Mononuclear cell (primary cell): ENCODE results near the gene MAG. TPM values are rescaled to one million over a fixed set of nuclear protein-coding genes. Genes with fewer than 3 reads are reported as not detected.

Experiments
- H3K27me3 ChIP-seq: 2 replicates; pipeline ENCODE4 v1.6.0; 2011; ENCODE audit warnings: low read length, control low read depth; ENCODE audit not compliant: insufficient read depth
- H3K4me1 ChIP-seq: 2 replicates; pipeline ENCODE4 v1.5.1; 2011; ENCODE audit warnings: mild to moderate bottlenecking, low read length, control low read depth; ENCODE audit not compliant: insufficient read depth
- H3K4me3 ChIP-seq: 2 replicates; pipeline ENCODE4 v1.5.1; 2011; ENCODE audit warnings: mild to moderate bottlenecking, low read length, moderate library complexity
- H3K9me3 ChIP-seq: 2 replicates; pipeline ENCODE4 v1.5.1; 2011; ENCODE audit warnings: low read depth, mild to moderate bottlenecking, control low read depth, low read length
- total RNA-seq: library from RNA; depleted of rRNA; stranded (reverse); fragments of >200 nt; gene quantifications from one replicate; pipeline ENCODE4 v1.2.3, GENCODE V29; 2012

The MAG gene
- total RNA-seq, 1 donor: not detected

DNA sequence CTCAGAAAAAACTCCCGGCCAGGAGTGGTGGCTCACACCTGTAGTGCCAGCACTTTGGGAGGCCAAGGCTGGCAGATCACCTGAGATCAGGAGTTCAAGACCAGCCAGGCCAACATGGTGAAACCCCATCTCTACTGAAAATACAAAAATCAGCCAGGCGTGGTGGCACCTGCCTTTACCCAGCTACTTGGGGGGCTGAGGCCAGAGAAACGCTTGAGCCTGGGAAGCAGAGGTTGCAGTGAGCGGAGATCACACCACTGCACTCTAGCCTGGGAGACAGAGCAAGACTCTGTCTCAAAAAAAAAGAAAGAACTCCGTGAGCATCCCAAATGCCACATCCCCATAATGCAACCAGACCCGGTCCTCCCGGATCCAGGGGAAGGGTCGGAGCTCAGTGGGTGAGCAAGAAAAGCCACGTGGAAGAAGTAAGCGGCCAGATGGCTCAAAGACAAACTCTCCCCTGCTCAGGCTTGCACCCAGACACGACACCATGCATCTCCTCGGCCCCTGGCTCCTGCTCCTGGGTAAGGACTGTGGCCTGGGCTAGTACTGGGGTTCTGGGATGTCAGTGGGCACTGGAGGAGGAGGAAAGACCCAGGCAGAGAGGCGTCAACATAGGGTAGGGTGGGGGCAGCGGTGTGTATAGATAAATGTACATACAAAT, 39.7 kb downstream of the MAG start:
- Histone ChIP-seq H3K4me1 (peaks cover 38% of the 10 kb centered on the region), H3K4me3 (peak overlapping the region; percentile 25), H3K9me3 (no peaks in the 10 kb centered on the region), H3K27me3 (no peaks in the 10 kb centered on the region)

DNA sequence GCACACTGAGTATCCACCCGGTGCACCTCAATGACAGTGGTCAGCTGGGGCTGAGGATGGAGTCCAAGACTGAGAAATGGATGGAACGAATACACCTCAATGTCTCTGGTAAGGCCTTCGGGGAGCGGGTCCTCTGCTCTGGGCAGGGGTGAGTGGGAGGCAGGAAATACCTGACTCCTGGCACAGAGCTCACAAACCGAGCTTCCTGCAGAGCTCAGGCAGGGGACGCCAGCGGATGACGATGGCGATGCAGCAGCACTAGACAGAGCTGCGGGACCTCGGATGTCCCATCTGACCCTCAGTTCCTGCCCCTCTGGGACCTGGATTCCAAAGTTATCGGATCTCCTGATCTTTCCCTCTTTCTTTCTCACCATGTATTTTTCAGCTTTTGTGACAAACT, 40.9 kb downstream of the MAG start:
- no peaks in the 10 kb centered on the region for H3K27me3 ChIP-seq
- no peaks in the 10 kb centered on the region for H3K9me3 ChIP-seq
- no peak overlapping the region for H3K4me3 ChIP-seq
- H3K4me1 ChIP-seq: peaks cover 40% of the 10 kb centered on the region

DNA sequence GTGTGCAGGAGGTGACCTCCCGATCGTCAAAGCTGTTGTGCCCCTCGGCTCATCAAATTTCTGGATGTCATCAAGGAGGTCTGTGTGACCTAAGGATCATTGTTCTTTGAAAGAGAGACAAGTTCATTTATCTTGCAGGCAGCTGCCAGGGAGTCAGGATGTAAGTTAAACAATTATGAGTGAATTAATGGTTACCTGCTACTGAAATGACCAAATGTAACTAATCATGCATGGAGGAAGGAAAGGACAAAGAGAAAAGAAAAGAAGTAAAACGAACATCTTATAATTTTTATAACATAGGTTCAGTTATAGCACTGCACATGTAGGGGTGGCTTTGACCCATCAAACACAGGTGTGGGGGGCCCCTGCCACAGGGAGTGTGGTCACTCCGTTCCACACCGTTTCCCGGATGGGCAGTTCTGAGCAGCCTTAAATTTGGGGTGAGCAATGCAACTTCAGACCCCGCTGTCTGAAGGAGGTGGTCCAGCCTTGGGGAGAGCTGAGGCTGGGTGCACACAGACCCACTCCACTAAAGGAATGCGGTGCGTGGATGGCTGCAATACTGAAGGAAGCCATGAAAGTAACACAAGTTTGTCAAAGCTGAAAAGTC, 42.3 kb downstream of the MAG start:
- Histone ChIP-seq H3K4me3 (no peak overlapping the region), H3K4me1 (peaks cover 27% of the 10 kb centered on the region), H3K9me3 (no peaks in the 10 kb centered on the region), H3K27me3 (no peaks in the 10 kb centered on the region)

DNA sequence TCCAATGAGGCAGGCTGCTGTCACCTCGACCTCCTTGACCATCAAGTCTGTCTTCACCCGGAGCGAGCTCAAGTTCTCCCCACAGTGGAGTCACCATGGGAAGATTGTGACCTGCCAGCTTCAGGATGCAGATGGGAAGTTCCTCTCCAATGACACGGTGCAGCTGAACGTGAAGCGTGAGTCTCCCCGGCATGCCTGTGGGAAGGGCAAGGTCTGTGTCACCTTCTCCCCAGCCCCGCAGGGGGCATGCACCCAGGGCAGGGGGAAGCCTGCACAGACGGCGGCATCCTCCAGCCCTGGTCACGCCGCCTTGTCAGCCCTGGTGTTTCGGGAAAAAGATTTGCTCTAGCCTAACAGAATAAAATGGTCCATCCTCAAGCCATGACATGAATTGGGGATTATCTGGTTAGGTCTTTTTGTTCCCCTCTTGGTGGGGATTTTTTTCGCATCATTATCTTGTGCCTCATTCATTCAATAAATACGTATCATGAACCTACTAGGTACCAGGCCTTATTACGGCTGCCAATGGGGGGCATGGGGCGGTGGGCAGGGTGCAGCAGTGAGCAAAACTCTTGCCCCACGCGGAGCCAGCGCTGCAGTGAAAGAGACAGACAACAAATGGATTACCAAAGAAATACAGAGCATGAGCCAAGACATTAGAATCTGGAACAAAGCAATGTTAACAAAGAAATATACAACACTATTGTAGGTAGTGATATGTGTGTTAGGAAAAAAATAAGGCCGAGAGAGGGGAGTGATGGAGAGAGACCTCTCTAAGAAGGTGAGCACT, 44.4 kb downstream of the MAG start:
- H3K4me3 ChIP-seq: no peak overlapping the region
- no peaks in the 10 kb centered on the region for H3K9me3 ChIP-seq
- H3K4me1 ChIP-seq: peaks cover 24% of the 10 kb centered on the region
- H3K27me3 ChIP-seq: no peaks in the 10 kb centered on the region

DNA sequence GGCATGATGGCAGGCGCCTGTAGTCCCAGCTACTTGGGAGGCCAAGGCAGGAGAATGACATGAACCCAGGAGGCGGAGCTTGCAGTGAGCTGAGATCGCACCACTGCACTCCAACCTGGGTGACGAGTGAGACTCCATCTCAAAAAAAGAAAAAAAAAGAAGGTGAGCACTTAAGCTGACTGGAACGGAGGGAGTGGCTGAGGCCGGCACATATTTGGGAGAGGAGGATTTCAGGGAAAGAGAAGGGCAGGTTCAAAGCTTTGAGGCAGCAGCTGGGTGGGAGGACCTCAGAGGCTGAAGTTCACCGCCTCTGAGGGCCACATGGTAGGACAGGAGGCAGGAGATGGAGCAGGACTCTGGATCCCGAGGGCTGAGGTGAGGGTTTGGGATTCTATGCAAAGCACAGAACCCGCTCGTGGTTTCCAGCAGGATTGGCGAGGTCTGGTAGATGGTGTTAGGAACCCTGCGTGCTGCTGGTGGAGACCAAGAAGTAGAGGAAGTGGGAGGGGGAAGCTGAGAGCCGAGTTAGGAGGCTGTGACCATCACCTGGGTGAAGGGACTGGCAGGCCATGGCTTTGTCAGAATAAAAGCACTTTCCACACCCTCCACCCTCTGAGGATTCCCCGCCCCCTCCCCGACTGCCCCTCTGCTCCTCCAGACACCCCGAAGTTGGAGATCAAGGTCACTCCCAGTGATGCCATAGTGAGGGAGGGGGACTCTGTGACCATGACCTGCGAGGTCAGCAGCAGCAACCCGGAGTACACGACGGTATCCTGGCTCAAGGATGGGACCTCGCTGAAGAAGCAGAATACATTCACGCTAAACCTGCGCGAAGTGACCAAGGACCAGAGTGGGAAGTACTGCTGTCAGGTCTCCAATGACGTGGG, 45.4 kb downstream of the MAG start:
- Histone ChIP-seq H3K4me3 (no peak overlapping the region), H3K9me3 (no peaks in the 10 kb centered on the region), H3K4me1 (peaks cover 24% of the 10 kb centered on the region), H3K27me3 (no peaks in the 10 kb centered on the region)

DNA sequence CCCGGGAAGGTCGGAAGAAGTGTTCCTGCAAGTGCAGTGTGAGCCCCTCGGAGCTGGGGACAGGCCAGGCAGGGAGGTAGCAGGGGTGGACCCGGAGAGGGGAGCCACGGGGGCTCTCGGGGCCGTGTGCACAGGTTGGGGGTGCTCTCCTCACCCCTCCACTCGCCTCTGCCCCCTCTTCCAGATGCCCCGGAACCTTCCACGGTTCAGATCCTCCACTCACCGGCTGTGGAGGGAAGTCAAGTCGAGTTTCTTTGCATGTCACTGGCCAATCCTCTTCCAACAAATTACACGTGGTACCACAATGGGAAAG, 46.0 kb downstream of the MAG start:
- H3K4me1 ChIP-seq: peaks cover 21% of the 10 kb centered on the region

DNA sequence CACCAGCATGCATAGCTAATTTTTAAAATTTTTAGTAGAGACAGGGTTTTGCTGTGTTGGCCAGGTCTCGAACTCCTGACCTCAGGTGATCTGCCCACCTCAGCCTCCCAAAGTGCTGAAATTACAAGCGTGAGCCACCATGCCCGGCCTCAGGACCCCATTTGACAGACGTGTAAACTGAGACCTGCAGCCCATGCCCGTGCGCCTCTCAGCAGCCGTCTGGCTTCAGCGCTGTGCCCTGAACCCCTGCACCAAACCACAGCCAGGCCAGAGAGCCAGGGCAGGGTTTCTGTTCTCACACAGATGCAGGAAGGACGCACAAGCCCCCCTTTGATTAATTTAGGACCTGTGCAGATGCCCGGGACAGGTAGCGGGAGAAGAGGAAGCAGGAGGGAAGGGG, 48.5 kb downstream of the MAG start:
- Histone ChIP-seq H3K27me3 (no peaks in the 10 kb centered on the region), H3K4me3 (no peak overlapping the region), H3K4me1 (peaks cover 6% of the 10 kb centered on the region), H3K9me3 (no peaks in the 10 kb centered on the region)

More for the DNA sequence above, 46.0 kb downstream of the MAG start:
- Histone ChIP-seq H3K27me3 (no peaks in the 10 kb centered on the region), H3K4me3 (no peak overlapping the region), H3K9me3 (no peaks in the 10 kb centered on the region)

DNA sequence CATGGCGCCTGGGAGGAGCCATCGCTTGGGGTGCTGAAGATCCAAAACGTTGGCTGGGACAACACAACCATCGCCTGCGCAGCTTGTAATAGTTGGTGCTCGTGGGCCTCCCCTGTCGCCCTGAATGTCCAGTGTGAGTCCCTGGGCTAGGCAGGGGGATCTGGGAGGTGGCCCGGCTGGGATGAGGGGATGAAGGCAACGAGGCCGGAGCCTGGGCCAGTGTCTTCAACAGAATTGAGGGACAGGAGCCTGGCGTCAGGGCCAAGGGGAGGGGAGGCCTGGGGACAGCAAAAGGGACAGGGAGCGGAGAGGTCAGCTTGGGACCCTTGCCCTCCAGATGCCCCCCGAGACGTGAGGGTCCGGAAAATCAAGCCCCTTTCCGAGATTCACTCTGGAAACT, 49.0 kb downstream of the MAG start:
- Histone ChIP-seq H3K27me3 (no peaks in the 10 kb centered on the region), H3K9me3 (no peaks in the 10 kb centered on the region), H3K4me1 (peaks cover 12% of the 10 kb centered on the region), H3K4me3 (no peak overlapping the region)

DNA sequence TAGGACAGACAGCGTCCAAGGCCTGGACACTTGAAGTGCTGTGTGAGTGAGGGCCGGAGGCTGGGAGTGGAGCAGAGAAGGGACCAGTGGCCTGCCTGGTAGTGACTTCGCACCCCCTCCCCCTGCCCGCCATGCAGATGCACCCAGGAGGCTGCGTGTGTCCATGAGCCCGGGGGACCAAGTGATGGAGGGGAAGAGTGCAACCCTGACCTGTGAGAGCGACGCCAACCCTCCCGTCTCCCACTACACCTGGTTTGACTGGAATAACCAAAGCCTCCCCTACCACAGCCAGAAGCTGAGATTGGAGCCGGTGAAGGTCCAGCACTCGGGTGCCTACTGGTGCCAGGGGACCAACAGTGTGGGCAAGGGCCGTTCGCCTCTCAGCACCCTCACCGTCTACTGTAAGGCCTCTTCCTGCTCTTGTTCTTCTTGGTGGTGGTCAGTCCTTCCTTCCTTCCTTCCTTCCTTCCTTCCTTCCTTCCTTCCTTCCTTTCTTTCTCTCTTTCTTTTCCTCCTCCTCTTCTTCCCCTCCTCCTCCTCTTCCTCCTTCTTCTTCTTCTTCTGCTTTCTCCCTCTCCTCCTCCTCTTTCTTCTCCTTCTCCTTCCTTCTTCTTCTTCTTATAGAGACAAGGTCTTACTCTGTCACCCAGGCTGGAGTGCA, 49.7 kb downstream of the MAG start:
- Histone ChIP-seq H3K9me3 (no peaks in the 10 kb centered on the region), H3K27me3 (no peaks in the 10 kb centered on the region), H3K4me1 (peaks cover 19% of the 10 kb centered on the region), H3K4me3 (no peak overlapping the region)

DNA sequence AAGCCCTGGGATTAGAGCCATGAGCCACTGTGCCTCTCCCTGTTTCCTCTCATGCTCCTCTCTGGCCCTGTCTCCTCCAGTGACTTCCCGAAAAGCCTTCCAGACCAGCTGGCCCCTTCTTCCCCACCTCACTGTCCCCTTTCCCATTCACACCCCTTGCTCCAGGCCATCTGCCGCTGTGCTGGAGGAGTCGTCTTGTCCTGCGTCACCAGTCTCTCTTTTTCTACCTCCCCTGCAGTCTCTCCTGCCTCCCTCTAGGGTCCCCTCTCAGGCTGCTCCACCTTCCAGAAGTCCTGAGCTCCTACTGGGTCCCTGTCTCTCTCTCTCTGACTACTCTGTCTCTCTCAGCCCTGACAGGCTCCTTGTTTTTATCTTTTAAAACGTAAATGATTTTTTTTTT, 50.5 kb downstream of the MAG start:
- Histone ChIP-seq H3K9me3 (no peaks in the 10 kb centered on the region), H3K27me3 (no peaks in the 10 kb centered on the region), H3K4me1 (peaks cover 22% of the 10 kb centered on the region), H3K4me3 (no peak overlapping the region)

DNA sequence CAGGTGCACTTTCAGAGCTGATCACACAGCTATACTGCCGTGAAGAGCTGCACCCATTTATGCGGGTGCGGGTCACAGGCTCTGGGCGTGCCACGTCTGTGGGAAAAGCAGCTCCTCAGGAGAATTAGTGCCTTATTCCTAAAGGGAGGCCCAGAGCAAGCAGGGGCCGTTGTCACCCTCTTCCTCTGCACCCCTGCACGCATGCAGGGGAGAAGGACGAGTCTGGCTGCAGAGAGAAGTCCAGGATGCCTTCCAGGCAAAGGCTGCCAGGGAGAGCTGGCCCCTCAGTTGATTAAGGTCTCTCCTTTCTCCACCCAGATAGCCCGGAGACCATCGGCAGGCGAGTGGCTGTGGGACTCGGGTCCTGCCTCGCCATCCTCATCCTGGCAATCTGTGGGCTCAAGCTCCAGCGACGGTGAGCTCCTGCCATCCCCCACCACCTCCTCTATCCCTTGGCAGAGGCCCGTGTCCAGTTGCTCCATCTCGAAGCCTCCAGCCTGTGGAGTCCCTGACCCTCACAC, 52.6 kb downstream of the MAG start:
- Histone ChIP-seq H3K9me3 (no peaks in the 10 kb centered on the region), H3K4me3 (no peak overlapping the region), H3K4me1 (peaks cover 39% of the 10 kb centered on the region), H3K27me3 (no peaks in the 10 kb centered on the region)

DNA sequence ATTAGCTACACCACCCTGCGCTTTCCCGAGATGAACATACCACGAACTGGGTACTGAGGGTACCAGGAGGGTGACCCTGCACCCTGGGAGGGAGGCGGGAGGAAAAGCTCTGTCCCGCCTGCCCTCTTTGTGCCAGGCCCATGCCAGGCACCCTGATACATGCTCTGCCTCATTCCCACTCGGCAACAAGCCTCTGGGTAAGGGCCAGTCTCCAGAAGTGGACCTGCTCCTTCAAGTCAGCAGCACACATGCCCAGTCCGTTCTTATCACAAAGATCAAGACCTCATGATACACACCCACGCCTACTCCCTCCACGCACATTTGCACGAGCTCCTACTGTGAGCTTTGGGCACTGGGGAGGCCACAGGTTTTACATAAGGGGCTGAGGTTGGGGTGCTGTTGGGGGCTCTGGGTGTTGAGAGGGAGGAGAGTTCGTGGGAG, 53.7 kb downstream of the MAG start:
- H3K4me1 ChIP-seq: peaks cover 39% of the 10 kb centered on the region
- no peaks in the 10 kb centered on the region for H3K27me3 ChIP-seq
- no peak overlapping the region for H3K4me3 ChIP-seq
- no peaks in the 10 kb centered on the region for H3K9me3 ChIP-seq

DNA sequence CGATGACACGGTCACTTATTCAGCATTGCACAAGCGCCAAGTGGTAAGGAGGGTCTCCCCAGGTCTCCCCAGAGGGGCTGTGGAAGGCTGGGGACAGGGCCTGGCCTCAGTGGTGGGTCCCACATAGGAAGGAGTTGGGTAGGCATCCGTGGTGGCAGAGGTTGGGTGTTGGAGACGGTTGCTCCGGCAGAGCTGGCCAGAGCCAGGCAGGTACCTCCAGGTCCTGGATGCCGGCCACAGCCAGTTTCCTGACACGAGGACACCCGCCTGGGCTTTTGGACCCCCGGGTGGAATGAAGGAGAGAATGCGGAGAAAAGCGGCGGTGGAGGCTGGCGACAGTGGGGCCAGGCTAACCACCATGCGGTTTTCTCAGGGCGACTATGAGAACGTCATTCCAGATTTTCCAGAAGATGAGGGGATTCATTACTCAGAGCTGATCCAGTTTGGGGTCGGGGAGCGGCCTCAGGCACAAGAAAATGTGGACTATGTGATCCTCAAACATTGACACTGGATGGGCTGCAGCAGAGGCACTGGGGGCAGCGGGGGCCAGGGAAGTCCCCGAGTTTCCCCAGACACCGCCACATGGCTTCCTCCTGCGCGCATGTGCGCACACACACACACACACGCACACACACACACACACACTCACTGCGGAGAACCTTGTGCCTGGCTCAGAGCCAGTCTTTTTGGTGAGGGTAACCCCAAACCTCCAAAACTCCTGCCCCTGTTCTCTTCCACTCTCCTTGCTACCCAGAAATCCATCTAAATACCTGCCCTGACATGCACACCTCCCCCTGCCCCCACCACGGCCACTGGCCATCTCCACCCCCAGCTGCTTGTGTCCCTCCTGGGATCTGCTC, 54.5 kb downstream of the MAG start:
- Histone ChIP-seq H3K4me1 (peaks cover 39% of the 10 kb centered on the region), H3K9me3 (no peaks in the 10 kb centered on the region), H3K27me3 (no peaks in the 10 kb centered on the region), H3K4me3 (no peak overlapping the region)
